Adipocyte (in vitro differentiated cells): ENCODE data around the gene MPRIP.

Experiments
- DNase-seq: peaks from one replicate; pipeline ENCODE4 v3.0.0-alpha.2; 2015; ENCODE audit warnings: low read depth
- H3K27me3 ChIP-seq: replicated peaks from 2 replicates; pipeline ENCODE4 v1.7.0; 2013; ENCODE audit warnings: mild to moderate bottlenecking, low read length, moderate library complexity; ENCODE audit not compliant: control insufficient read depth, insufficient read depth
- H3K36me3 ChIP-seq: 2 replicates; pipeline ENCODE4 v1.7.0; 2013; ENCODE audit warnings: low read length, mild to moderate bottlenecking, moderate library complexity; ENCODE audit not compliant: control insufficient read depth, insufficient read depth, severe bottlenecking
- H3K4me1 ChIP-seq: 2 replicates; pipeline ENCODE4 v1.7.0; 2013; ENCODE audit warnings: mild to moderate bottlenecking, low read length, moderate library complexity; ENCODE audit not compliant: control insufficient read depth, insufficient read depth
- H3K4me3 ChIP-seq: 2 replicates; pipeline ENCODE4 v1.7.0; 2013; ENCODE audit warnings: mild to moderate bottlenecking, low read length, moderate library complexity
- H3K9ac ChIP-seq: 2 replicates; pipeline ENCODE4 v1.7.0; 2013; ENCODE audit warnings: mild to moderate bottlenecking, low read length, moderate library complexity
- H3K9me3 ChIP-seq: 2 replicates; pipeline ENCODE4 v1.7.0; 2013; ENCODE audit warnings: mild to moderate bottlenecking, low read length, moderate library complexity; ENCODE audit not compliant: control insufficient read depth

The MPRIP gene

GRCh38 chr17:17120294-17120693, 78.0 kb downstream of the MPRIP start:
- no peak overlapping the region for H3K4me3 ChIP-seq
- peaks cover 29% of the 10 kb centered on the region for H3K4me1 ChIP-seq
- H3K9me3 ChIP-seq: no peaks in the 10 kb centered on the region
- H3K27me3 ChIP-seq: no peaks in the 10 kb centered on the region
- no peaks in the 10 kb centered on the region for H3K36me3 ChIP-seq
- no peak overlapping the region for H3K9ac ChIP-seq
- no peak for DNase-seq

GRCh38 chr17:17120701-17121100, 78.4 kb downstream of the MPRIP start:
- H3K27me3 ChIP-seq: no peaks in the 10 kb centered on the region
- no peaks in the 10 kb centered on the region for H3K36me3 ChIP-seq
- peaks cover 29% of the 10 kb centered on the region for H3K4me1 ChIP-seq
- peak; percentile 13 for DNase-seq
- no peak overlapping the region for H3K9ac ChIP-seq
- H3K9me3 ChIP-seq: no peaks in the 10 kb centered on the region
- no peak overlapping the region for H3K4me3 ChIP-seq

- Histone ChIP-seq H3K27me3 (no peaks in the 10 kb centered on the region), H3K4me3 (no peak overlapping the region), H3K9me3 (no peaks in the 10 kb centered on the region), H3K36me3 (no peaks in the 10 kb centered on the region), H3K4me1 (peaks cover 29% of the 10 kb centered on the region), H3K9ac (no peak overlapping the region)
- no peak for DNase-seq
These were observed 78.9 kb downstream of the MPRIP start for GRCh38 chr17:17121162-17121561.

- Histone ChIP-seq H3K9ac (no peak overlapping the region), H3K4me1 (peaks cover 29% of the 10 kb centered on the region), H3K27me3 (no peaks in the 10 kb centered on the region), H3K4me3 (no peak overlapping the region), H3K36me3 (peaks cover 11% of the 10 kb centered on the region), H3K9me3 (no peaks in the 10 kb centered on the region)
- DNase-seq: no peak
These were observed 80.7 kb downstream of the MPRIP start for GRCh38 chr17:17122781-17123483.

GRCh38 chr17:17124341-17124740, 82.1 kb downstream of the MPRIP start:
- Histone ChIP-seq H3K9ac (no peak overlapping the region), H3K4me3 (no peak overlapping the region), H3K9me3 (no peaks in the 10 kb centered on the region), H3K27me3 (no peaks in the 10 kb centered on the region), H3K36me3 (peaks cover 24% of the 10 kb centered on the region), H3K4me1 (peaks cover 17% of the 10 kb centered on the region)
- no peak for DNase-seq

GRCh38 chr17:17125136-17126084, 83.2 kb downstream of the MPRIP start:
- H3K4me3 ChIP-seq: no peak overlapping the region
- DNase-seq: no peak
- no peaks in the 10 kb centered on the region for H3K9me3 ChIP-seq
- H3K27me3 ChIP-seq: no peaks in the 10 kb centered on the region
- H3K4me1 ChIP-seq: peaks cover 6% of the 10 kb centered on the region
- peaks cover 33% of the 10 kb centered on the region for H3K36me3 ChIP-seq
- H3K9ac ChIP-seq: no peak overlapping the region

GRCh38 chr17:17126131-17127110, 84.2 kb downstream of the MPRIP start:
- Histone ChIP-seq H3K27me3 (no peaks in the 10 kb centered on the region), H3K9ac (no peak overlapping the region), H3K9me3 (no peaks in the 10 kb centered on the region), H3K4me3 (no peak overlapping the region), H3K4me1 (no peaks in the 10 kb centered on the region), H3K36me3 (peaks cover 41% of the 10 kb centered on the region)
- no peak for DNase-seq

- no peak for DNase-seq
- no peaks in the 10 kb centered on the region for H3K9me3 ChIP-seq
These were observed 84.9 kb downstream of the MPRIP start for GRCh38 chr17:17127156-17127555.

GRCh38 chr17:17127730-17128291, 85.6 kb downstream of the MPRIP start:
- Histone ChIP-seq H3K9ac (no peak overlapping the region), H3K4me1 (no peaks in the 10 kb centered on the region), H3K9me3 (no peaks in the 10 kb centered on the region), H3K27me3 (no peaks in the 10 kb centered on the region), H3K36me3 (peaks cover 55% of the 10 kb centered on the region), H3K4me3 (no peak overlapping the region)
- DNase-seq: no peak

More at GRCh38 chr17:17127156-17127555, 84.9 kb downstream of the MPRIP start:
- Histone ChIP-seq H3K4me3 (no peak overlapping the region), H3K4me1 (no peaks in the 10 kb centered on the region), H3K36me3 (peaks cover 48% of the 10 kb centered on the region), H3K9ac (no peak overlapping the region), H3K27me3 (no peaks in the 10 kb centered on the region)

- H3K4me1 ChIP-seq: no peaks in the 10 kb centered on the region
- peaks cover 63% of the 10 kb centered on the region for H3K36me3 ChIP-seq
These were observed 86.3 kb downstream of the MPRIP start for GRCh38 chr17:17128476-17129075.

More at GRCh38 chr17:17128476-17129075, 86.3 kb downstream of the MPRIP start:
- Histone ChIP-seq H3K27me3 (no peaks in the 10 kb centered on the region), H3K9ac (no peak overlapping the region), H3K9me3 (no peaks in the 10 kb centered on the region), H3K4me3 (no peak overlapping the region)
- DNase-seq: no peak
